NCI-H82 treated with DMSO at 0.1 percent for 48 hours (cell line): ENCODE data around the gene TDRD9.

Source experiments
- DNase-seq: peaks from one replicate; lab custom pipeline; 2025; ENCODE audit not compliant: unreplicated experiment; lab: John Stamatoyannopoulos, UW

Gene TDRD9

DNA sequence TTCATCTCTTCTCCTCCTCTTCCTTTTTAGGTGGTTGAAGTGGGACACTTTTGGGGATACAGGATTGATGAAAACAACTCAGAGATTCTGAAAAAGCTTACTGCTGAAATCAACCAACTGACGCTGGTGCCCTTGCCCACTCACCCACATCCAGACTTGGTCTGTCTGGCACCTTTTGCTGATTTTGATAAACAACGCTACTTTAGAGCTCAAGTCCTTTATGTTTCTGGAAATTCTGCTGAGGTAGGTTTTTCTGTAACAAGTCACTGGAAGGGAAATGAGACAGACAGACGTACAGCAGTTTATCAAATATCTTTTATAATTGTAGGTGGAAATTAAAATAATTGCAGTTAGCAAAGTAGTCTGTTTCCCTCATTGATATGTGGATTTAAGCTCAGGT lies 97.3 kb downstream of the TDRD9 start:
- no peak for DNase-seq

DNA sequence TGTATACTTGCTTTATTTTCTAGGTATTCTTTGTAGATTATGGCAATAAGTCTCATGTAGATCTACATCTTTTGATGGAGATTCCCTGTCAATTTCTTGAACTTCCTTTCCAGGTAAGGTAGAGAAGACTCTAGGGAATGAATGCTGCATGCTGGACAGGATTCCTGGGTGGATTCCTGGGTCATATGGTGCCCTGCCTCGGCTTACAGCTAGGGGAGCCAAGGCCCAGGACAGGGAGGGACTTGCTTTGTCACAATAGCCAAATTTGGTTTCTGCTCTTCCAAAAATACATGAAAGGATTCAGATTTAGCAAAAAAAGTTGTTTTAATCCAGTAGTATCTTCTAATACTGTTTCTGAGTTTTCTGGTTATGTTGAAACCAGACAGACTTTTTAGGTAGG lies 97.8 kb downstream of the TDRD9 start:
- no peak for DNase-seq

DNA sequence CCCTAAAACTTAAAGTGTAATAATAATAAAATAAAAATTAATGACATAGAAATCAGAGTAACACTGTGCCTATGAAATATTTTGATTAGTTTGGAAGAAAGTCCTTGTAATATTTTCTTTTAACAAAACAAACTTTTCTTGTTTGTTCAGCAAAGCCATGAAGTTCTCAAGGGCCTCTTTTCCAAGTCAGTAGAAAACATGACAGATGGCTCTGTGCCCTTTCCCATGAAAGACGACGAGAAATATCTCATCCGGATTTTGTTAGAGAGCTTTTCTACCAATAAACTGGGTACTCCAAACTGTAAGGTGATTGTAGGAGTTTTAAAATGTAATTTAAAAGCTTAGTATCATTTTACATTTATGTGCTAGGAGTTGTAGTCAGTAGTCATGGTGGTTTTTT lies 102.7 kb downstream of the TDRD9 start:
- peak; percentile 29 for DNase-seq

DNA sequence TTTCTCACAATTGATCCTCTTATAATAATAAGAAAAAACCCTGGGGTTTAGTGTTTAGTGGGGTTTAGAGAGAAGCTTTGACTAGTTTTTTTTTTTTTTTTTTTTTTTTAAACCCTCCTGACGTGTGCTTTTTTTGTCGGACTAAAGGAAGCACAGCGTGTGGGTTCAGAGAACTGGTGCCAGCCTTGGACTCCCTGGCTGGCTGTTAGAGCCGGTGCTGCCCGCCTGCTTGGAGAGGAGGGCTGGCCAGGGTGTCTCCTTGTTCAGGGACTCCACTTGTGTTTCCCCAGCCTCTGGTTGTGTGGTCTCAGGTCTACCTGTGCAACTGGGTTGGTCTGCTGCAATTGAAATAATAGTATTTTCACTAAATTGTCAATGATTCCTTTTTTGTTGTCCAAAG lies 103.1 kb downstream of the TDRD9 start:
- DNase-seq: no peak

DNA sequence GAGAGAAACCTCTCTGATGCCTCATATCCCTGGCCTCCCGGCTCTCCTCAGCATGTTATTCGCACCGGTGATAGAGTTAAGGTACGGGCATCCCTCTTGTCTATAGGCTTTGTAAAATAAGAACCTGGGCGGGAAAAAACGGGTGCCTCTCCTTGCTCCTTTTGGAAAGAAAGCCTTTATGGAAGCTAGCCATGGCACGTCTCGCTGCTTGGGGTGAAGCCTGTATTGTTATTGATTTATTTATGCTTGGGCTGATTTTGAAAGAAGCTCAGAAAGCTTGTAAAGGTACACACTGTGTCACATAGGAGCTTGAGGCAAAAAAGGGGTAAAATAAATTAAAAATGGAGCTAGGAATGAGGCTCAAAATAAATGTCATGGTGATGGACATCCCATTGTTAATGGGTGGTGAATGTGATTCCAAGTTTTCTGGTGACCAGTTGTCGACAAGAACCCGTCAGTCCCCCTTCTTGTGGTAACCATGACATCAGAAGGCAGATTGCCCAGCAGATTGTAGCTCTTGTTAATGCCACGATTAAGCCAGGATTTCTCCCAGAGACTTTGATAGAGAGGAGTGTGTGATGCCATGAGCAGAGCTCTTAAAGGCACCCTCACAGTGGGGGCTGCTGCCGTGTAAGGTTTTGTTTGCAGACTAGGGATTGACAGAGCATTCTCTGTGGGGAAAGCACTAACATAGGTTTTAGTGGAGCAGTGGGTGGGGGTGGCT lies 106.9 kb downstream of the TDRD9 start:
- DNase-seq: peak; percentile 82

DNA sequence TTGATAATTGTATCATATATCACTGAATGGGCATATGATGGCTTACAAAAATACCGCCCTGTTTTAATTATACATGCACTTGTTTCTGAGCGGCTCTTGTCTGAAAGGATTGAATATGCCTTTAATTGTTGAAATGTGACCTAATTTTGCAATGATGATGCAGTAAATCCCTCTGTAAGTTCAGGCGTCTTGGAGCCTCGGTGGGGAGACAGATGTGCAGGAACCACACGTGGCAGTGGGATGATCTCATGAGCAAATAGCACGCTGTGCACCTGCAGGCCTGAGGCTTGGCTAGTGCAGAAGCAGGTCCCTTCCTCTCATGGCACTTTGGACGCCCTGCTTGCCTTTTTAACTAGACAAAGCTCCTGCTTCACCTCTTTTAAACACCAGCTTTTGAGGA lies 108.0 kb downstream of the TDRD9 start:
- DNase-seq: peak; percentile 6

DNA sequence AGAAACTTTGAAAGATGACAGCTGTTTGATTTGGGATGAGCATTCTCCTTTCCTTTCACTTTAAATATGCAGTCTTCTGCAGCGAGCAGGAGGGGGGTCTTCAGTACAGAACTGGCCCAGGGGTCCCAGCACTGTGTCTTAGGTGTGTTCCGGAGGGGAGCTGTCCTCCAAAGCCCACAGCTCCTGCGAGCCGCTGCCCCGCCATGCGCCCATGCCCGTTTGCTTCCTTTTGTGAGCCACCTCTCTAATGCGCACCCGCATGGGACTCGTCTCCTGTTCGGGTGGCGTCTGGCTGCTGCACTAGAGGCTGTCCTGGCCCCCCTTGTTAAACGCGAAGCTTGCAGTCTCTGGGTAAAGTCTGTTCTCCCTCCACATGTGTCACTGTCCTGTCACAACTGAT lies 108.8 kb downstream of the TDRD9 start:
- DNase-seq: no peak

DNA sequence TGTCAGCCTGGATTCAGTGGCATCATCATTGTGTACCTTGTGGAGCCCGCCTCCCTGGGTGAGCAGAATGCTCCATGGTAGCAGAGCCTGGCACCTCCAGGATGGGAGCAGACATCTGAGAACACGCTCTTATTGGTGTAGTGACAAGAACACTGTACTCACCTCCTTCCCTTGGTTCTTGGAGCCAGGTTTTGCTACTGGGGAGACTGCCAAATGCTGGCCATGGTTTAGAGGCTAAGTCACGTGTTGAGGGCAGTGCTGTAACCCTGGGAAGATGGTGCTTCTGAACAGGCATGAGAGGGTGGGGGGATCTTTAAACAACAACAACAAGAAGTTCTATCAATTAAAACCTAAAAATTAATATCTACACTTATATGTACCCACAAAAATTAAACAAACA lies 109.6 kb downstream of the TDRD9 start:
- DNase-seq: no peak

DNA sequence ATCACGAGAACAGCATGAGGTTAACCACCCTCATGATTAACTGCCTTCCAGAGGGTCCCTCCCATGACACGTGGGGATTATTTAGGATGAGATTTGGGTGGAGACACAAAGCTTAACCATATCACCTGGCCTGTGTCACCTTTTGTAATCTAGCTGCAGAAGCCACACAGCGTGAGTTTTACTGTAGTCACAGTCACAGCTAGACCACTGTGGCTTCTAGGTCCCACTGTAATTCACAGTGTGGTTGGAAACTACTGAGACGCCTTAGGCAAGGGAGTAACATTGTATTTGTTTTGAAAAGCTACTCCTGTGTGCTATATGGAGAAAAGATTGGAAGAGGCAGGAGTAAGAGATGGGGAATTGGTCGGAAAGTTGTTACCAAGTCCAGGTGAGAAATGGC lies 111.0 kb downstream of the TDRD9 start:
- DNase-seq: no peak

DNA sequence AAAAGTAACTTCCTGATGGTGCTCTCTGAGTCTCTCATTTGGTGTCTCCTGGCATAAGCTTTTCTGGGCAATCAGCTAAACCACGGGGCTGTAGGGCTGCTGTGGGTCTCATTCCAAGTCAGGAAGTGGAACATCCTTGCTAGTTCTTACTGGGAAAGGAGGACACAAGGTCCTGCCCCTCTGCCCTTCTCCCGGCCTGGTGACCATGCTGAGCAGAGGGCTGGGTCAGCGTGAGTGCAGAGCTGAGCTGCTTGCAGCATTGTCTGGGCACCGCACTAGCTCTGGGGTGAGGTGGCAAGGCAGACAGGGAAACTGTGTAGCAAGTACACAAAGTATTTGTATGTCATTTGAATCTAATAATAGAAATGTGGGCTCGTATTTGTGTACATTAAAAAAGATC lies 112.3 kb downstream of the TDRD9 start:
- no peak for DNase-seq

DNA sequence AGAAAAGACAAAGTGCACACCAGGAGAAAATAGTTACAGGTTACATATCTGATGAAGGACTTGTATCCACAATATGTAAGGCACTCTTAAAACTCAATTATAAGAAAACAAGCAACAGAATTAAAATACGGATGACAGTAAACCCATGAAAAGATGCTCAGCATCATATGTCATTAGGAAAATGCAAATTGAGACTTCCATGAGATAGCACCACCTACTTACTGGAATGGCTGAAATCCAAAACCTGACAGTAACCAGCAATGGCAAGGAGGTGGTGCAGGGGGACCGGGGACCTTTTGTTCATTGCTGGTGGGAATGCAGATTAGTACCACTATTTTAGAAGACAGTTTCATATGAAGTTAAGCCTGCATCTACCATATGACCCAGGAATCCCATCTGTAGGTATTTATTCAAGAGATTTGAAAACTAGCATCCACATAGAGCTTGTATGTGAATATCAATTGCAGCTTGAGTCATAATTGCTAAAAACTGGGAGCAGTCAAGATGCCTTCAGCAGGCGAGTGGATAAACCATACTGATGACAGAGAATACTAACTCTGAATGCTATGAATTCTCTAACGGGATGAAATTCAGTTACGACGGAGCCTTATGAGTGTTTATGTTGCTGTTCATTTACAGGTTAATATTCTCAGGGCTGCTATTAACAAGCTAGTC lies 113.3 kb downstream of the TDRD9 start:
- DNase-seq: no peak

DNA sequence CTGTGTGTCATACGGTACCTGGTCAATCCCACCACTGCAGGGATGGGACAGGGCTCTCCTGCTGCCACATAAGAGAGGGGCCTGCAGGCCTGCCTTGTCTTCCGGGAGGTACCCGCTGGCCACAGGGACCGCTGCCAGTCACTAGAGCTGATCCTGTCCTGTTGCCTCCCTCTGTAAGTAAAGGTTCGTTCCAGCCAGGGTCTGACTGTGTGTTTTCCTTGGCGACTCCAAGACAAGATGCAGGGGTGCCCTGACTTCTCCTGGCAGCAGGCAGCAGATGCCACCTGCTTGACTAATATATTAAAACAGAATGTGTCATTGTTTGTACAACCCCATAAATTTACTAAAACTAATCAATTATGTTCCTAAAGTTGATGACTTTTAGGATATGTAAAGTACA lies 115.8 kb downstream of the TDRD9 start:
- DNase-seq: no peak

DNA sequence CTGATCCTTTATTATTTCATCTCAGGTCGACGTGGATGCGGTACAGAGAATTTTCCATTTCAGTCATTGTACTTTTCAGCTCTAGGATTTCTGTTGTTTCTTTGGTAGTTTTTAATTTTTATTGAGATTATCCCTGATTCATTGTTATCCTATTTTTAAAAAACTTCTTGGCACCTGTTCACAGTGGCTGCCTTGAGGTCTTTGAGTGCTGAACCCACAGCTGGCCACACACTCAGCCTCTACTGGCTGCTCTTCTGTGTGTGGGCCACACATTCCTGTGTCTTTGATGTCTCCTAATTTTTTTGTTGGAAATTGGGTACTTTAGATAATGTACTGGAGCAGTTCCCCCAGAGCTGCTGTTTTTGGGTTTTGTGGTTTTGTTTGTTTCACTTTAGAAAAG lies 119.5 kb downstream of the TDRD9 start:
- DNase-seq: no peak

DNA sequence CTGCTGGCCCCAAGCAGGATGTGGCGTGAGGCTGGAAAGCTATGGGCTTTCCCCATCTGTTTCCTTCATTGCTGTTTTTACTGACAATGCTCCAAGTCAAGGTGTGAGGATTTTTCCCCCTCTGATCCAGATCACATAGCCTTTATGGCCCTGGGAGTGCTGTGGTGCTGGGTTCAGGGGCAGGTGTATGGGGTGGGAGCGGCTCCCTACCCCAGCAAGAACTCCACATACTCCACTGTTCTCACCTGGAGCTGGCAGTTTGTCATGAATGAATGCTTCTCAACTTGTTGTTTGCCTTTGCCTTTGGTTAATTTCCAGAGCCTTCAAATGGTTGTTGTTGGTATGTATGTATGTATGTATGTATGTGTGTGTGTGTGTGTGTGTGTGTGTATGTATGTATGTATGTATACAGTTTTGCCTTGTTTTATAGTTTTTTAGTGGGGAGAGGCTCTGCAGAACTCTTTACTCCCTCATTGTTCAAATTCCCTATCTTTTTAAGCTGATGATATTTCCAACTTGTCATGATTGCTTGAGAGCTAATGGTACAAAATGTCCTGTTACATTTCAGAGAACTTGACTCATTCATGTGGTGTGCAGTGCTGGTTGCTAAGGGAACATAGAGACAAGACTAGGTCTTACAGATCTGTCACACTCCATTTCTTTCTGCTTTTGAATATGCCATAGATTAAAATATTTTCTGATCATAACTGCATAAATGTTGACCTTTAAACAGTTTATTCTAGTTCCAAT lies 120.7 kb downstream of the TDRD9 start:
- no peak for DNase-seq

DNA sequence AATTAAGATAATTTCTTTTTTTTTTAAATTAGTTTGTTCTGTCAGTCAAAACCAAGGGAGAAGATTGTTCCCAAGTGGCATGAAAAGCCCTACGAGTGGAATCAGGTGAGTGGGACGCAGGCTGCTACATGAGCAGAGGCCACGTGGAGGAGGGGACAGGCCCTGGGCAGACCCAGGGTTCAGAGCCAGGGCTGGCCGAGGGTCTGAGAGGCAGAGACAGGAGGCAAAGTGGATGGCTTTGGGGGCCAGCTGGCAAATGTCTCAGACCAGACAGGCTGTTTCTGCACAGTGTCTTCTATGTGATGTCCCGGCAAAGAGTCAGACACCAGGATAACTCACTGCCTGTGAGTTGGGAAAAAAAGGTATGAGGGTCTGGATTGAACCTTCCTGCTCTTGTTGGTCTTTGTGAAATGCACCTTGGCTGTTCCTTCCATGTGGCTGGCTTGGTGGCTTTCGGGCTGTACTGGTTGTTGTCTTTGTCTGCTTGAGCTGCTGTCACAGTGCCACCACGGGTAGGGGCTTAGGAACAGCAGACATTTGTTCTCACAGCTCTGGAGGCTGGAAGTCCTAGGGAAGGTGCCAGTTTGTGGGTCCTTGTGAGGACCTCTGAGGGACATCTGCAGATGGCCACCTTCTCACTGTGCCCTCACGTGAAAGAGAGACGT lies 121.5 kb downstream of the TDRD9 start:
- no peak for DNase-seq

DNA sequence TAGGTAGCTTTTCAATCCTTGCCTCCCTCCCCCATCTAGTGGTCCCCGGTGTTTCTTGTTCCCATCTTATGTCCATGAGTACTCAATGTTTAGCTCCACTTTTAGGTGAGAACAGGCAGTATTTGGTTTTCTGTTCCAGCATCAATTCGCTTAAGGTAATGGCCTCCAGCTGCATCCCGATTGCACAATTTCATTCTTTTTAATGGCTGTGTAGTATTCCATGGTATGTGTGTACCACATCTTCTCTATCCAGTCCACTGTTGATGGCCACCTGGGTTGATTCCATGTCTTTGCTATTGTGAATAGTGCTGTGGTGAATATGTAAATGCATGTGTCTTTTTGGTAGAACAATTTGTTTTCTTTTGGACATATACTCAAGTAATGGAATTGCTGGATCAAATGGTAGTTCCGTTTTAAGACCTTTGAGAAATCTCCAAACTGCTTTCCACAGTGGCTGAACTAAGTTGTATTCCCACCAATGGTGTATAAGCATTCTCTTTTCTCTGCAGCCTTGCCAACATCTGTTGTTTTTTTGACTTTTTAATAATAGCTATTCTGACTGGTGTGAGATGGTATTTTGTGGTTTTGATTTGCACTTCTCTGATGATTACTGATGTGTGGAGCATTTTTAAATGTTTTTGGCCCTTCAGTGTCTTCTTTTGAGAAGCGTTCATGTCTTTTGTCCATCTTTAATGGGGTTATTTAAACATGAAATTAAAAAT lies 123.0 kb downstream of the TDRD9 start:
- no peak for DNase-seq

DNA sequence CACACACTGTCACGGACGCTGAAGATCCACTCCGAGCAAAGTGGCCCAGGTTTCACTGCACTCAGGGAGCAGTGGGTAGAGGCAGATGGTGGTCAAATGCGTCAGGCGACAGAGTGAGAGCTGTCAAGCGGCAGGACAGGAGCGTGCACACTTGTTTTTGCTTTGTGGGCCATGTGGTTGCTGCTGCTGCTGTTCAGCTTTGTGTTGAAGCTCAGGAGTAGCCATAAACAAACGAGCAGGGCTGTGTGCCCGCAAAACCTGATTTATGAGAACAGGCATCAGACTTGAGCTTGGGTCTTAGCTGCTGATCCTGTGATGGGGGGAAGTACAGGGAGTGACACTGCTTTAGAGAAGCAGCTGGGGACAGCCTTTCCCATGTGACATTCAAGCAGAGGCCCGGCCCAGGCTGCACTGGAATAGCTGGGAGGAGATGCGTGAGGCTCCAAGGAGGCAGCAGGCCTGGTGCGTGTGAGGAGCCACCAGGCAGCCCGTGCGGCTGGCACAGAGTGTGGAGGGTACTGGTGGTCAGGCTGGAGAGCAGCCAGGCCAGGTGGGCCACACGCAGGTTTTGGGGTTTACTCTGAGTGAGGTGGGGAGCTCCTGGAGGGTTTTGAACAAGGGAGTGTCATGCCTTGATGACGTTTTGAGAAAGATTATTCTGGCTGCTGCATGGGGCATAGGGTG lies 126.1 kb downstream of the TDRD9 start:
- no peak for DNase-seq

DNA sequence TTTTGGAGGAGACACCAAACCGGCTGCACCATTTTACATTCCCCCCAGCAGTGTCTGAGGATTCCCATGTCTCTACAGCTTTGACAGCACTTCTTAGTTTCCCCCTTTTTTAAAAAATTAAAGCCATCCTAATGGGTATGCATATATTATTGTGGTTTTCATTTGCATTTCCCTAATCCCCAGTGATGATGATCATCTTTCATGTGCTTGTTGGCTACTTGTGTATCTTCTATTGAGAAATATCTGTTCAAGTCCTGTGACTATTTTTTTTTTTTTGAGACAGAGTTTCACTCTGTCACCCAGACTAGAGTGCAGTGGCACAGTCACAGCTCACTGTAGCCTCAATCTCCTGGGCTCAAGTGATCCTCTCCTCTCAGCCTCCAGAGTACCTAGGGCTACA lies 134.0 kb downstream of the TDRD9 start:
- no peak for DNase-seq

DNA sequence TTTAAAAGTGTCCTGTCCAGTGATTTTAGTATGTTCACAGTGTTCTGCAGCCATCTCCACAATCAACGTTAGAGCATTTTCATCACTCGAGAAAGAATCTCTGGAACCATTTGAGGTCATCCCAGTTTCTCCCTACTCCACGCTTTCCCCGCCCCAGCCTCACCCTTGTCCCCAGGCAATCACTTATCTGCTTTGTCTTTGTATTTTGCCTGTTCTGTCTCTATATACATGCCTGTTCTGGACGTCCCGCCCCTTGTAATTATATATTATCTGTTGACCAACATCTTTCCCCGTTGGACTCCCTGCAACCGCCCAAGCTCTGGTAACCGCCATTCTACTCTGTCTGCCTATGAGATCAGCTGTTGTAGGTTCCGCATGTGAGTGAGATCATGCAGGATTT lies 135.7 kb downstream of the TDRD9 start:
- DNase-seq: no peak

DNA sequence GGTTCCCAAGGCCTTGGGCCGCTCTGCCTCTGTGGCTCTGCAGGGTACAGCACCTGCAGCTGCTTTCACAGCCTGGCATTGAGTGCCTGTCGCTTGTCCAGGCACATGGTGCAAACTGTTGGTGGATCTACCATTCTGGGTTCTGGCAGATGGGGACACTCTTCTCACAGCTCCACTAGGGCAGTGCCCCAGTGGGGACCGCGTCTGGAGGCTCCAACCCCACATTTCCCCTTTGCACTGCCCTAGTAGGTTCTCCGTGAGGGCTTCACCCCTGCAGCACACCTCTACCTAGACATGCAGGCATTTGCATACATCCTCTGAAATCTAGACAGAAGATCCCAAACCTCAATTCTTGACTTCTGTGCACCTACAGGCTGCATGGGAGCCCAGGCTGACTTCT lies 138.0 kb downstream of the TDRD9 start:
- DNase-seq: no peak
